ENCODE results near the gene COL4A6. TPM values are rescaled to one million over a fixed set of nuclear protein-coding genes. Genes with fewer than 3 reads are reported as not detected.

The COL4A6 gene
- total RNA-seq, 1 experiment from 2014 or later, result 2.4 TPM

DNA sequence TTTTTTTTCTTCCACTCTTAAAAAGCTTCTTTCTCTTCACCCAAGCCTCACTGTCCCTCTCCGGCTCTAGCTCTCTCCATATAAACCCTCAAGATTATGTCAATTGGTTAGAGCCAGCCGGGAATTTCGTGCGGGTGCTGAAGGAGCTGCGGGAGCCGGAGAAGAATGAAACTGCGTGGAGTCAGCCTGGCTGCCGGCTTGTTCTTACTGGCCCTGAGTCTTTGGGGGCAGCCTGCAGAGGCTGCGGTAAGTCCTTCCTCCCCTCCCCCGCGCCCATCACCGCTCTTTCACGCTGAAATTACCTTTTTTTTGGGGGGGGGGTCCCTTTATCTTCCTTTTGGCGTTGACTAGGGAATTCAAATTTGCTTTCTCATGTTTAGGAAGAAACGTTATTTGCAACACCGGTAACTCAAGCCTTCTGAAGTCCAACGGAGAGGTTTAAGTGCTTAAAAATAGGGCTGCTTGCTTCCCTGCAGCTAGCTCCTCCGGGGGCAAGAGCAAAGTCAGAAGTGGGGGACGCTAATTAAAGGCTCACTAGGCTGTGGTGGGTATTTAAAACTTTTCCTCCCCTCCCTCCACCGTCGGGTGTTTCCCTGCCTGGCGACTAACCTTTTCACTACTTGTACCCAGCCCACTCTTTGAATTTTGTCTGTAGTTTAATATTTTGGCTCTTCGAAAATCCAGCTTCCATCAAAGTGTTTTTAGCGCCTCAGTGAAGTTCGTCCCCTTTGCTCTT lies 1.9 kb upstream of the COL4A6 start:
- peak overlapping the region; percentile 85 for H3K4me2 ChIP-seq (ENCODE audit: low read length)
- POLR2A ChIA-PET, result interaction anchor here (1.0 kb wide), 1 partner anchor 10 kb away, joined by 3 read pairs; no protein-coding TSS in a partner anchor
- CTCF ChIA-PET, result no interaction called here
- RAD21 ChIA-PET (ENCODE audit: low non-redundant PET in 1 of 2, low total read pairs in 2 of 2, uncharacterized antibody in 2 of 2, unreplicated experiment in 2 of 2), result no interaction called here
- H3K4me3 ChIP-seq (replicated peaks in 1 of 2; ENCODE audit: low read depth in 1 of 2, low read length in 2 of 2), result peak overlapping the region; percentile 61 to 70
- no peak for DNase-seq (ENCODE audit: low read depth, low spot score)
- H3K27me3 ChIP-seq (ENCODE audit: insufficient read depth, low read length), result no peaks in the 10 kb centered on the region
- TSS peak; percentile 80 for BruUV-seq (replicated peaks)
- no peaks in the 10 kb centered on the region for H3K9me3 ChIP-seq (ENCODE audit: control insufficient read depth in 1 of 2, insufficient read depth in 1 of 2, low read depth in 1 of 2, low read length in 2 of 2)
- no peaks in the 10 kb centered on the region for H3K9me2 ChIP-seq (ENCODE audit: insufficient read depth)
- H3K27ac ChIP-seq (ENCODE audit: low read depth, low read length), result peak overlapping the region; percentile 45
- H3K36me3 ChIP-seq (ENCODE audit: control insufficient read depth in 1 of 2, insufficient read depth in 2 of 2, low read length in 2 of 2), result no peaks in the 10 kb centered on the region
- H3K9ac ChIP-seq (ENCODE audit: low read length), result peak overlapping the region; percentile 69
- intact Hi-C loops (cut with micrococcal nuclease), result no loop called here
- peaks cover 34% of the 10 kb centered on the region for H3K79me2 ChIP-seq (ENCODE audit: insufficient read depth, low read length)
- no peaks in the 10 kb centered on the region for H4K20me1 ChIP-seq (ENCODE audit: insufficient read depth)
- peaks cover 0 to 3% of the 10 kb centered on the region in 2 experiments; a peak in 1 of 4 replicates for H3K4me1 ChIP-seq (ENCODE audit: control insufficient read depth in 1 of 2, insufficient read depth in 2 of 2, low read length in 2 of 2)
- ATAC-seq, result peak; percentile 69
- no peak for TF ChIP-seq SP1 (IDR thresholded peaks at IDR 0.05; ENCODE audit: low read depth)
- no peak for TF ChIP-seq RAD21 (IDR thresholded peaks at IDR 0.05; ENCODE audit: low read depth)
- TF ChIP-seq, protein P1, sequence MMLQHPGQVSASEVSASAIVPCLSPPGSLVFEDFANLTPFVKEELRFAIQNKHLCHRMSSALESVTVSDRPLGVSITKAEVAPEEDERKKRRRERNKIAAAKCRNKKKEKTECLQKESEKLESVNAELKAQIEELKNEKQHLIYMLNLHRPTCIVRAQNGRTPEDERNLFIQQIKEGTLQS (IDR thresholded peaks at IDR 0.05), result no peak
- no peak for TF ChIP-seq CEBPB (IDR thresholded peaks at IDR 0.05; ENCODE audit: low read depth)
- no peak for TF ChIP-seq SRF (IDR thresholded peaks at IDR 0.05; ENCODE audit: low read depth)
- no peak for TF ChIP-seq ELF1 (IDR thresholded peaks at IDR 0.05; ENCODE audit: borderline replicate concordance, low read depth)
- H2AFZ ChIP-seq (ENCODE audit: low read depth, low read length, poor library complexity, severe bottlenecking), result peak overlapping the region; percentile 54

DNA sequence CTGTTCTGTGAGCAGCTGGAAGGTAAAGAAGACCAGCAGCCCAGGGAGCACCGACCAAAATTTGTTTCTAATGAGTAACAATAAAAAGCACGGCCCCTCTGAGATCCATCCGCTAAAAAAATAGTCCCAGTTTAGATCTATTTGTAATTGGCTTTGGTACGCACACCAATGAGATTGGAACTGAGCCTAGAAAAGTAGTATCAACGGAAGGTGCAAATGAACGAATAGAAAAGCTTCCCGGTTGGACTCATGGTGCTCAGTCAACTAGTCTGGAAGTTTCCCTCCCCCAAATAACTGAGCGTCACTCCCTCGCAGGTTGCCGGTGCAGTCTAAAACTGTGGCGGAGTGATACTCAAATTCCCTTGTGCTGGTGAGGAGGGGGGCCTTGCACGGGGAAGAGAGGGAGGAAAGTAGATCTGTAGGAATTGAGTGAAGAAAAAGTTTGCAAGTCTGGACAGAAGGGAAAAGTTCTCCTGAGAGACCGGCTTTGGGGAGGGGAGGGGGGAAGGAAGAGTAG lies 1.3 kb upstream of the COL4A6 start, which contains the start of gene COL4A5:
Gene COL4A5 (plus strand): TSS at position 413 of the 517 bp plus-strand sequence. CDS start 288 bp downstream, outside the sequence.
- Histone ChIP-seq H3K79me2 (ENCODE audit: insufficient read depth, low read length) (peaks cover 30% of the 10 kb centered on the region), H2AFZ (ENCODE audit: low read depth, low read length, poor library complexity, severe bottlenecking) (peak within 1 kb of the TSS; percentile 54), H3K4me3 (replicated peaks in 1 of 2; ENCODE audit: low read depth in 1 of 2, low read length in 2 of 2) (peak within 1 kb of the TSS; percentile 61 to 70), H3K9me2 (ENCODE audit: insufficient read depth) (no peaks in the 10 kb centered on the region), H3K9me3 (ENCODE audit: control insufficient read depth in 1 of 2, insufficient read depth in 1 of 2, low read depth in 1 of 2, low read length in 2 of 2) (no peaks in the 10 kb centered on the region), H3K4me1 (ENCODE audit: control insufficient read depth in 1 of 2, insufficient read depth in 2 of 2, low read length in 2 of 2) (peaks cover 0 to 3% of the 10 kb centered on the region in 2 experiments; a peak in 1 of 4 replicates), H3K36me3 (ENCODE audit: control insufficient read depth in 1 of 2, insufficient read depth in 2 of 2, low read length in 2 of 2) (no peaks in the 10 kb centered on the region), H3K9ac (ENCODE audit: low read length) (peak within 1 kb of the TSS; percentile 69), H4K20me1 (ENCODE audit: insufficient read depth) (no peaks in the 10 kb centered on the region), H3K27me3 (ENCODE audit: insufficient read depth, low read length) (no peaks in the 10 kb centered on the region), H3K27ac (ENCODE audit: low read depth, low read length) (peak within 1 kb of the TSS; percentile 45), H3K4me2 (ENCODE audit: low read length) (peak within 1 kb of the TSS; percentile 85)
- DNase-seq (ENCODE audit: low read depth, low spot score), result peak; percentile 80
- peak; percentile 46 for TF ChIP-seq POLR2AphosphoS5 (IDR thresholded peaks at IDR 0.05; ENCODE audit: low read depth, low read length)
- 0 out of 2 replicates have a peak, but pooled peaks have one; percentile 21 for TF ChIP-seq JUND (IDR thresholded peaks at IDR 0.05)
- TF ChIP-seq SP1 (IDR thresholded peaks at IDR 0.05; ENCODE audit: low read depth), result no peak
- TF ChIP-seq, protein P2, sequence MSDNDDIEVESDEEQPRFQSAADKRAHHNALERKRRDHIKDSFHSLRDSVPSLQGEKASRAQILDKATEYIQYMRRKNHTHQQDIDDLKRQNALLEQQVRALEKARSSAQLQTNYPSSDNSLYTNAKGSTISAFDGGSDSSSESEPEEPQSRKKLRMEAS (IDR thresholded peaks at IDR 0.05), result peak; percentile 26; the same call in 1 of the 2 replicates
- TF ChIP-seq SIN3A (IDR thresholded peaks at IDR 0.05; ENCODE audit: low read depth), result no peak
- TF ChIP-seq CEBPB (IDR thresholded peaks at IDR 0.05; ENCODE audit: low read depth), result peak; percentile 24; the same call in 1 of the 2 replicates
- peak; percentile 26; the same call in 1 of the 2 replicates for TF ChIP-seq CBX3 (IDR thresholded peaks at IDR 0.05; ENCODE audit: low read depth)
- no peak for TF ChIP-seq ELF1 (IDR thresholded peaks at IDR 0.05; ENCODE audit: borderline replicate concordance, low read depth)
- TF ChIP-seq EGR1 (IDR thresholded peaks at IDR 0.05; ENCODE audit: low read depth), result no peak
- no peak for TF ChIP-seq SRF (IDR thresholded peaks at IDR 0.05; ENCODE audit: low read depth)
- no peak for TF ChIP-seq ZFX (IDR thresholded peaks at IDR 0.05)
- peak; percentile 18 for TF ChIP-seq TCF7L2 (IDR thresholded peaks at IDR 0.05; ENCODE audit: borderline replicate concordance, extremely low read depth, insufficient read depth, insufficient read length)
- TF ChIP-seq, protein P1 (IDR thresholded peaks at IDR 0.05), result no peak
- RAD21 ChIA-PET (ENCODE audit: low non-redundant PET in 1 of 2, low total read pairs in 2 of 2, uncharacterized antibody in 2 of 2, unreplicated experiment in 2 of 2), result no interaction called here
- CTCF ChIA-PET, result no interaction called here
- no TSS peak for BruUV-seq (replicated peaks)
- ATAC-seq, result peak; percentile 93
- intact Hi-C loops (cut with micrococcal nuclease), result no loop called here
- POLR2A ChIA-PET, result interaction anchor here (1.0 kb wide), 1 partner anchor 9 kb away, joined by 3 read pairs; no protein-coding TSS in a partner anchor
